Smooth muscle cell (in vitro differentiated cells): ENCODE measurements around the gene DISC1. TPM values are rescaled to one million over a fixed set of nuclear protein-coding genes. Genes with fewer than 3 reads are reported as not detected.

Experiments used
- DNase-seq: peaks from one replicate; lab custom pipeline; 2025; ENCODE audit not compliant: unreplicated experiment; lab: John Stamatoyannopoulos, UW
- H2AFZ ChIP-seq: fragments of 200-600 bp; sonication (generic); 2 replicates; pipeline ENCODE4 v1.6.0; 2016; ENCODE audit warnings: antibody characterized with exemption, low read depth, mild to moderate bottlenecking
- H3F3A ChIP-seq: fragments of 200-600 bp; sonication (generic); 2 replicates; pipeline ENCODE4 v1.6.0; 2017; ENCODE audit warnings: antibody characterized with exemption, low read depth
- H3K27ac ChIP-seq: fragments of 200-600 bp; sonication (generic); 2 replicates; pipeline ENCODE4 v1.5.1; 2016; ENCODE audit warnings: low read depth, mild to moderate bottlenecking
- H3K27me3 ChIP-seq: fragments of 200-600 bp; sonication (generic); 2 replicates; pipeline ENCODE4 v1.6.1; 2016; ENCODE audit warnings: low read depth, mild to moderate bottlenecking
- H3K36me3 ChIP-seq: fragments of 200-600 bp; sonication (generic); 2 replicates; pipeline ENCODE4 v1.5.1; 2016; ENCODE audit warnings: low read depth
- H3K4me1 ChIP-seq: fragments of 200-600 bp; sonication (generic); 2 replicates; pipeline ENCODE4 v1.5.1; 2016; ENCODE audit warnings: low read depth
- H3K4me2 ChIP-seq: fragments of 200-600 bp; sonication (generic); 2 replicates; pipeline ENCODE4 v1.6.0; 2016; ENCODE audit warnings: mild to moderate bottlenecking
- H3K4me3 ChIP-seq: fragments of 200-600 bp; sonication (generic); 2 replicates; pipeline ENCODE4 v1.5.1; 2016; ENCODE audit warnings: mild to moderate bottlenecking
- H3K79me2 ChIP-seq: fragments of 200-600 bp; sonication (generic); 2 replicates; pipeline ENCODE4 v1.6.0; 2016; ENCODE audit warnings: low read depth, mild to moderate bottlenecking
- H3K9ac ChIP-seq: fragments of 200-600 bp; sonication (generic); 2 replicates; pipeline ENCODE4 v1.6.0; 2016; ENCODE audit warnings: low read depth
- H3K9me3 ChIP-seq: fragments of 200-600 bp; sonication (generic); replicated peaks from 2 replicates; pipeline ENCODE4 v1.5.1; 2016; ENCODE audit warnings: low read depth
- H4K20me1 ChIP-seq: fragments of 200-600 bp; sonication (generic); 2 replicates; pipeline ENCODE4 v1.6.0; 2016; ENCODE audit warnings: low read depth
- CTCF ChIP-seq: fragments of 200-600 bp; sonication (generic); IDR thresholded peaks from 2 replicates; pipeline ENCODE4 v1.5.1; 2017; ENCODE audit warnings: borderline replicate concordance, mild to moderate bottlenecking, antibody characterized with exemption; ENCODE audit not compliant: insufficient read depth, poor library complexity, severe bottlenecking
- WGBS: methylation state at CpG from one replicate; pipeline ENCODE4 v1.1.7; 2016; ENCODE audit warnings: low lambda C conversion rate; 5-methylcytosine and 5-hydroxymethylcytosine counted together
- polyA plus RNA-seq: library from polyadenylated mRNA; unstranded; fragments of >200 nt; fragmentation: Nextera tagmentation; extraction: Ambion mirVana; gene quantifications from 2 replicates; pipeline ENCODE4 v1.2.1, GENCODE V29; 2016
- total RNA-seq: library from RNA; depleted of rRNA; stranded (reverse); fragments of >200 nt; gene quantifications from 2 replicates; pipeline ENCODE4 v1.2.3, GENCODE V29; 2014

DISC1 gene
- total and polyA plus RNA-seq, 2 experiments from 2014 or later, result 0.89 to 4.3 TPM

- Histone ChIP-seq H3F3A (no peaks in the 10 kb centered on the region), H3K4me1 (no peaks in the 10 kb centered on the region), H3K27ac (no peak overlapping the region), H2AFZ (no peak overlapping the region), H3K4me3 (no peak overlapping the region), H4K20me1 (no peaks in the 10 kb centered on the region), H3K9me3 (peaks cover 13% of the 10 kb centered on the region), H3K27me3 (no peaks in the 10 kb centered on the region), H3K79me2 (no peaks in the 10 kb centered on the region), H3K36me3 (peaks cover 6% of the 10 kb centered on the region), H3K9ac (no peak overlapping the region), H3K4me2 (no peak overlapping the region)
- WGBS, result 94% methylated on average over 1 of the region's 1 CpG
- TF ChIP-seq CTCF, result no peak
- no peak for DNase-seq
Measured at GRCh38 chr1:231670755-231671154, 44.2 kb downstream of the DISC1 start.

DNA sequence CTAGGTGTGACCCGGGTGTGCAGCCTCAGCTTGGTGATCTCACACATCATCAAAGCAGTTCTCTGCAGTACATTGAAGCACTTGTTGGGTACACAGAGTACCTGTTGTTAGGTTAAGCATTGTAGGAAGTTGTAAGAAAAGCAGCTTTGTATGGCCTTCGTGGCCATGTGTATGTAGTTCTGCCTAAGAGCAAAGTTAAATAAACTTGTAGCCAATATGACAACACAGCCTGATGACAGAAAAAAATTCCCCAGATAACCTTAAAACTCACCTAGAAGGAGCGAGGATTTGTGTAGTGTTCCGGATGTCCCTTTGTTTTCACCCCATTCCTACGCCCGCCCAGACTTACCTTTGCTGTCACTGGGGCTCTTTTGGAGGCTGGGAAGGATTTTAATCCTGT, 48.0 kb downstream of the DISC1 start:
- WGBS, result 96% methylated on average over 6 of the region's 6 CpGs
- H2AFZ ChIP-seq, result no peak overlapping the region
- no peak overlapping the region for H3K4me3 ChIP-seq
- H3K27me3 ChIP-seq, result no peaks in the 10 kb centered on the region
- no peak for TF ChIP-seq CTCF
- H3F3A ChIP-seq, result no peaks in the 10 kb centered on the region
- no peak overlapping the region for H3K9ac ChIP-seq
- H3K79me2 ChIP-seq, result no peaks in the 10 kb centered on the region
- peaks cover 10% of the 10 kb centered on the region for H3K9me3 ChIP-seq
- no peak overlapping the region for H3K27ac ChIP-seq
- no peaks in the 10 kb centered on the region for H4K20me1 ChIP-seq
- peaks cover 6% of the 10 kb centered on the region for H3K36me3 ChIP-seq
- DNase-seq, result no peak
- H3K4me1 ChIP-seq, result no peaks in the 10 kb centered on the region
- no peak overlapping the region for H3K4me2 ChIP-seq

GRCh38 chr1:231676487-231676886, 49.9 kb downstream of the DISC1 start:
- Histone ChIP-seq H2AFZ (no peak overlapping the region), H4K20me1 (no peaks in the 10 kb centered on the region)

More at GRCh38 chr1:231676487-231676886, 49.9 kb downstream of the DISC1 start:
- Histone ChIP-seq H3K79me2 (no peaks in the 10 kb centered on the region), H3K9ac (no peak overlapping the region), H3F3A (no peaks in the 10 kb centered on the region), H3K4me3 (no peak overlapping the region), H3K4me1 (no peaks in the 10 kb centered on the region), H3K4me2 (no peak overlapping the region), H3K27me3 (no peaks in the 10 kb centered on the region), H3K9me3 (no peaks in the 10 kb centered on the region), H3K36me3 (no peaks in the 10 kb centered on the region), H3K27ac (no peak overlapping the region)
- no peak for DNase-seq
- TF ChIP-seq CTCF, result no peak
